HFF-Myc (cell line): Measurements from ENCODE around the gene RAD1.

Experiments
- DNase-seq: peaks from one replicate; pipeline ENCODE4 v3.0.0-alpha.2; 2011; ENCODE audit warnings: low read depth; ENCODE audit errors: extremely low read depth
- H3K4me3 ChIP-seq: replicated peaks from 2 replicates; pipeline ENCODE4 v1.5.1; 2011; ENCODE audit warnings: low read depth, mild to moderate bottlenecking, control low read depth, low read length
- TF ChIP-seq, protein P1 (sequence below): IDR thresholded peaks from 2 replicates; pipeline ENCODE4 v1.5.1; 2012; ENCODE audit warnings: mild to moderate bottlenecking, low read depth, low read length, control low read depth; ENCODE audit errors: missing control alignments

Gene RAD1

DNA sequence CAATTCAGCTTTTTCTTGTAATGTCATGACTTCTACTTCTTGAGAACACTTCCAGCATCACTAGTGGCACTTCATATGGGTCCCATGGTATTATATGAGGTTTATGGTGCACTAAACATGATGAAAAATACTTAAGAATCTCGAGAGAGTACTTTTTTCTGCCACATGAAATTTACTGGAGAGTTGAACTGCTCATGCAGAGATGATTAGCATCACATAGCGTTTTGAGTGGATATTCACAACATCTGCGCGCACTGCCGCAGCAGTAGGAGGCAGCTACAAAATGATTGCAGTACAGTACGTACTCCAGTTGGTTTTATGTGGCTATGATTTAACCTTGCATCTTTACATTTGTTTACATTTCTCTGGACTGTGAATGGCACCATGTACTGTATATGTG, 14.7 kb downstream of the RAD1 start:
- TF ChIP-seq, protein P1, sequence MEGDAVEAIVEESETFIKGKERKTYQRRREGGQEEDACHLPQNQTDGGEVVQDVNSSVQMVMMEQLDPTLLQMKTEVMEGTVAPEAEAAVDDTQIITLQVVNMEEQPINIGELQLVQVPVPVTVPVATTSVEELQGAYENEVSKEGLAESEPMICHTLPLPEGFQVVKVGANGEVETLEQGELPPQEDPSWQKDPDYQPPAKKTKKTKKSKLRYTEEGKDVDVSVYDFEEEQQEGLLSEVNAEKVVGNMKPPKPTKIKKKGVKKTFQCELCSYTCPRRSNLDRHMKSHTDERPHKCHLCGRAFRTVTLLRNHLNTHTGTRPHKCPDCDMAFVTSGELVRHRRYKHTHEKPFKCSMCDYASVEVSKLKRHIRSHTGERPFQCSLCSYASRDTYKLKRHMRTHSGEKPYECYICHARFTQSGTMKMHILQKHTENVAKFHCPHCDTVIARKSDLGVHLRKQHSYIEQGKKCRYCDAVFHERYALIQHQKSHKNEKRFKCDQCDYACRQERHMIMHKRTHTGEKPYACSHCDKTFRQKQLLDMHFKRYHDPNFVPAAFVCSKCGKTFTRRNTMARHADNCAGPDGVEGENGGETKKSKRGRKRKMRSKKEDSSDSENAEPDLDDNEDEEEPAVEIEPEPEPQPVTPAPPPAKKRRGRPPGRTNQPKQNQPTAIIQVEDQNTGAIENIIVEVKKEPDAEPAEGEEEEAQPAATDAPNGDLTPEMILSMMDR, result no peak
- H3K4me3 ChIP-seq, result no peak overlapping the region
- DNase-seq, result no peak

DNA sequence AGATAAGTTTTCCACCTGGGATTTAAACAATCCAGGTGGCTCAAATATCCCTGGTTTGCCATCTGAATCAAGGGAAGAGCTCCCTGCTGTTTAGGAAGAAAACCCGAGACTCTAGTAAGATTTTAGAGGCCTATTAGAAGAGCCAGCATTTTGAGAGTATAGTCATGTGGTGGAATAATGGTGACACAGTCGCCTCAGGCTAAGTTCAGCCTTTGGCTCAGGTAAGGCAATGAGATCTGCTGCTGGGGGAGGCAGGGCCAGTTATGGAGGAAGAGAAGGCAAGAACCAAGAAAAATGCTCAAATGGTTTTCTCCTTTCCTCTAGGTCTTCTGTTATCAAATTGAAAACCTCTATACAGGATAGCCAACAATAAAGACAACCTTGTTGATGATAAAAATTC, 16.2 kb downstream of the RAD1 start:
- DNase-seq, result no peak
- TF ChIP-seq, protein P1, result no peak
- H3K4me3 ChIP-seq, result no peak overlapping the region

DNA sequence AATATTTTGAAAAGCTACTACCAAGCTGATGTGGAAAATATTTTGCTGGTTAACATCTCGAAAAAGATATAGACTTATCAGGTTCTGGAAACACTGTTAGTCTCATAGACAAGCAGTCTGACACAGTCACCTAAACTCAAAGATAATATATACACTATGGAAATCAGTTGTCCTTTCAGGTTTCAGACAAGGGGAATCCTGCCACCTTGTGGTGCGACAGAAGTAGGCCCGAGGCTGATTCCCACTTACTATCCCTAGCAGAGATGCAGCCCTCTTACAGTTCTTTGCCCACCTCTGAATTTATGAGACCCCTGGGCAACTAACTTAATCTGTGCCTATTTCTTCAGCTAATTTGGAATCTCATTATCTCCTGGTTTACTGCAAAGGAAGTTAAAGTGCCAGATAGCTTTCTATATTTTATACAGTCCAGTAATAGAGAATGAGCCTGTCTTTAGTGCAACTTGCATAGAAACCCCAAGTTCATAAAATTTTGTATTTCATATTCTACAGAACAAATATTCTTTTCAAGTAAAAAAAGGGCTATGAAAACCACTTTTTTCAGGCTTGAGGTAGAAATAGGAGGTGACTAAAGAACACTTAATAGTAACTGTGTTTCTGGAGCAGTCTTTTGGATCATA, 16.9 kb downstream of the RAD1 start:
- peak; percentile 43 for DNase-seq
- TF ChIP-seq, protein P1, result peak; percentile 91
- H3K4me3 ChIP-seq, result no peak overlapping the region

DNA sequence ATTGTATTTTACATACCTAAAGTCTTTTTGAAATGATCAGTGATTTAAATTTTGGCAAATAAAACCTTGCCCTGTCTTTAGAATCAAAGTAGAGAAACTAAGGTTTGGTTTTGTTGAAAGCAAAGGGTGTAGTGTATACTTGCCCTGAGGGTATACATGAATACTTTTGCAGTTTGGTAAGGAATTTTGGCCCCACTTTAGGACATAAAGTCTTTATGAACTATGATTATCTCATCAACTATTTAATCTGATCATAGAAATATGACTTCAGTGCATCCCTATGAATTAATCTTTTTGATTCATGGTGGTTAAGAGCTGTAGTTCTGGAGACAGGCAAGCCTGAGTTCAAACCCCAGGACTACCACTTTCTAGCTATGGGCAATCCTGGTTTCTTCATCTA, 17.7 kb downstream of the RAD1 start:
- DNase-seq, result no peak
- no peak overlapping the region for H3K4me3 ChIP-seq
- TF ChIP-seq, protein P1, result no peak

DNA sequence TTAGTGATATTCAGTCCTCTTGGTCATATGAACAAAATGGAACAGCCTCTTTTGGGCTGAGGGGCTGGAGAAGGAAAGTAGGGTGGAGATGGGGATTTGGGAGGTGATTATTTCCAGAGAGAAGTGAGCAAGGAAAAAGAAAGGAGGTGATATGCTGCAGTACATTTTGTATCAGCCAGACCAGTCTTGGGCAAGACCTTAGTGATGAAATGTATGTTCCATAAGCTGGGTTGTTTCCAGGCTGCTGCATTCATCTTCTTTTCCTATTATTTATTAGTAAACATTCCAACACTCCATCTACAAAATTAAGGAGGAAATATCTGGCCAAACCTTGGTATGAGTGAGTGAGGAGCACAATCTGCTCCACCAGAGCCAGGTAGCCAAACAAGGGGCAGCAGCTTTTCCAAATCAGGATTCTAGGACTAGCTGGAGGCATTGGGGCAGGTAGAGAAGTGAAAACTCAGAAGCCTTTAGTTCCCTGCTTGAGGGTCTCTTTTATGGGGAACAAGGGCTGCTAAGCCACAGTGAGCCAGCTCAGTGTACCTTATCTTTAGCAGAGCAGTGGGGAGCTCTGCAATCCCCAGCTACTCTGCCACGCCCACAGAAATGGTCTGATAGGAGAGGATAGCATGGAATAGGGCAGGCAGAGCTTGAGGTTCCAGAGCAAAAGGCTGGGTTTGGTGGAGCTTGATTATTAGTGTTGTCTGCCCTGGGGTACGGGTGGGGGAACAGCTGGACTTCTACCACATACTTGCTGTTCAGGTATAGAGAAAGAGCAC, 19.5 kb downstream of the RAD1 start:
- no peak overlapping the region for H3K4me3 ChIP-seq
- TF ChIP-seq, protein P1, result no peak
- DNase-seq, result no peak

DNA sequence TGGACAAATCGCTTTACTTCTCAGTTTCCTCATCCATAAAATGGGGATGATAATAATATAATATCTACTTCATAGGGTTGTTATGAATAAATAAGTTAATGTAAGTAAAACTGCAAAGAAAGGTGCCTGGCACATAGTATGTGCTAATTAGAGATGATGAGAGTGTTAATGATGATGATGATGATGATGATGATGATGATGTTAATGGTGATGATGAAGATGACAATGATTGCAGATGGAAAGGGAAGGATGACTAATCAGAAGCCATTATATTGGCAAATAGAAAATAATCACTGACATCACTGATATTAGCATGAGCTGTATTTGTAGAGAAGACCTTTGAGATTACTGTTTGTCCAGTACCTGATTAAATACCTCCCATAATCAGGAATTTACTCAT, 20.6 kb downstream of the RAD1 start:
- TF ChIP-seq, protein P1, result no peak
- H3K4me3 ChIP-seq, result no peak overlapping the region
- no peak for DNase-seq

DNA sequence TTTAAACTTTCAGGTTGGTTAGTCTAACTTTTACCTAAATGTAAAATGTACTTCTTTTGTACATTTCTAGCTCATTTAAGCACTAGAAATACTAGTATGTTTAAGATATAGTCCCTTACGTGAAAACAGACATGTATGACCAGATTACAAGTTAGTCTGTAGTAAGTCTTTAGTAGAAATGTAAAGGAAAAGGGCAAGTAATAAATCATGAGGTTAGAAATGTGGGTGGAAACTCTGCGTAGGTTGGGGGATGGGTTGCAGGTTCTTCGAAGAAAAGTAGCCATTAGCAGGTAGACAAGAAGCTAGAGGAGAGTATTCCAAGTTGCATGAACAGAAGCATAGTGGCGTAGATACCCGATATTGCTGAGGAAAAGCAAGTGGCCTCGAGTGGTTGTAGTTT, 22.9 kb downstream of the RAD1 start:
- TF ChIP-seq, protein P1, result no peak
- no peak for DNase-seq
- H3K4me3 ChIP-seq, result no peak overlapping the region
